Measurements from ENCODE around the gene SVOPL. TPM values are rescaled to one million over a fixed set of nuclear protein-coding genes. Genes with fewer than 3 reads are reported as not detected.

SVOPL gene
- total RNA-seq, 4 donors from 2014 or later: not detected

- no peak for TF ChIP-seq CTCF (IDR thresholded peaks at IDR 0.05)
- DNase-seq (ENCODE audit: low spot score) (no peak), ATAC-seq (ENCODE audit: low FRiP score) (no peak)
Observed at GRCh38 chr7:138726288-138726687, 25.1 kb upstream of the SVOPL start.

- TF ChIP-seq CTCF (IDR thresholded peaks at IDR 0.05): no peak
- no peak for DNase-seq (ENCODE audit: low spot score)
- no peak for ATAC-seq (ENCODE audit: low FRiP score)
Observed at GRCh38 chr7:138720286-138720685, 19.1 kb upstream of the SVOPL start.

GRCh38 chr7:138716889-138717288 lies 15.7 kb upstream of the SVOPL start:
- no peak for TF ChIP-seq CTCF (IDR thresholded peaks at IDR 0.05)
- DNase-seq (ENCODE audit: low spot score): no peak
- ATAC-seq (ENCODE audit: low FRiP score): no peak

- DNase-seq (ENCODE audit: low spot score) (no peak), ATAC-seq (ENCODE audit: low FRiP score) (no peak)
- no peak for TF ChIP-seq CTCF (IDR thresholded peaks at IDR 0.05)
Observed at GRCh38 chr7:138713191-138713590, 12.0 kb upstream of the SVOPL start.

- no peak for DNase-seq (ENCODE audit: low spot score)
- no peak for TF ChIP-seq CTCF (IDR thresholded peaks at IDR 0.05)
- ATAC-seq (ENCODE audit: low FRiP score): no peak
Observed at GRCh38 chr7:138712652-138713051, 11.5 kb upstream of the SVOPL start.

- ATAC-seq (ENCODE audit: low FRiP score): no peak
- no peak for TF ChIP-seq CTCF (IDR thresholded peaks at IDR 0.05)
- DNase-seq (ENCODE audit: low spot score): no peak
Observed at GRCh38 chr7:138710536-138711385, 9.6 kb upstream of the SVOPL start.

GRCh38 chr7:138705167-138705566 lies 4.0 kb upstream of the SVOPL start:
- no peak for ATAC-seq (ENCODE audit: low FRiP score)
- DNase-seq (ENCODE audit: low spot score): no peak
- TF ChIP-seq CTCF (IDR thresholded peaks at IDR 0.05): no peak

Measured in omental fat pad (tissue), 4 donors.